CD4-positive, alpha-beta T cell treated with Interleukin-4 for 1 hour (primary cell): ENCODE data around the gene IQCN.

Experiments
- DNase-seq, 2 donors: peaks; one replicate each; pipeline ENCODE4 v3.0.0-alpha.2; 2020 to 2022

The IQCN gene

DNA sequence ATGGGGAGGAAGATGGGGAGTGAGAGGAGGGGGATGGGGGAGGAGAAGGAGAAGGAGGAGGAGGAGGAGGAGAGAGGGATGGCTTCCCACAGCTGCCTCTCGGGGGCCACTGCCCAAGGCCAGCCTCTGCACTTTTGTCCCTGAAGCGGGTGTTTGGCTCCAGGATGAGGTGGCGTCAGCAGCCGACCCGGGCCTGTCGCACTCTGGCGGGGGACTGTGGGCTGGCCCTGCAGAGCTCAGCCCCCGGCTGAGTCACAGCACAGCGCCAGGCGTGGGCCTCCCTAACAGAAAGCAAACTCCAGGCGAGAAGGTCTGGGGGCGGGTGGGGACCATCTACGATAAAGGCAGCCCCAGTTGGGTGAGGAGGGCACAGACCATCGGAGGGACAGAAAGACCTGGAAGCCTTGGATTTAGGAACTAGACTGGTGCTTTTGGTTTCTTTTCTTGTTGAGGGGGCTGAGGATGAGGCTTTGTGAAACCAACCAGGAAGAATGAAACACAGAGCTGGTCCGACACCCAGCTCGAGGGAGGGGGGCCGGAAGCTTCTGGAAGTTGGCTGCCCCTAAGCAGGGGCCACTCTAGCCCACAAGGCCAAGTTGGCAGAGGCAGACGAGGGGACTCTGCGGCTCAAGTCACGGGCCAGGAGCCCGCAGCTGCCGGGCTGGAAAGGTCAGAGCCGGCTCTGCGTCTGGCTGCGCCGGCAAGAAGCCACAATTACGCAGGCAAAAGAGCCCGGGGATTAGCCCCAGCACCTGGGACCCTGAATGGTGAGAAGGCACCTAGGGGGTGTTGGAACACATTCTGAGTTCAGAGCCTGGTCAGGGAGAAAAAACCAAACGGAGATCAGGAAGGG is 30.4 kb upstream of the IQCN start:
- peak; percentile 85 to 87 for DNase-seq

DNA sequence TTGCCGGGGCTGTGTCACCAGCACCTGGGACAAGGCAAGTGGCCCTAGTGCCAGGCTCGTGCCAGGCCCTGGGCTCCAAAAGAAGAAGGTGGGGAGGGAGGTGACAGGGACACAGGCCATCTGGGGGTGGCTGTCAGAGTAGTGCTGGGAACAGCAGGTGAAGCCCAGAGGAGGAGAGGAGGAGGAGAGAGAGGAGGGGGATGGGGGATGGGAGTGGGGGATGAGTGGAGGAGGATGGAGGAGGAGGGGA is 29.9 kb upstream of the IQCN start:
- DNase-seq: no peak

- no peak for DNase-seq
Measured at GRCh38 chr19:18301718-18302111, 27.5 kb upstream of the IQCN start.

DNA sequence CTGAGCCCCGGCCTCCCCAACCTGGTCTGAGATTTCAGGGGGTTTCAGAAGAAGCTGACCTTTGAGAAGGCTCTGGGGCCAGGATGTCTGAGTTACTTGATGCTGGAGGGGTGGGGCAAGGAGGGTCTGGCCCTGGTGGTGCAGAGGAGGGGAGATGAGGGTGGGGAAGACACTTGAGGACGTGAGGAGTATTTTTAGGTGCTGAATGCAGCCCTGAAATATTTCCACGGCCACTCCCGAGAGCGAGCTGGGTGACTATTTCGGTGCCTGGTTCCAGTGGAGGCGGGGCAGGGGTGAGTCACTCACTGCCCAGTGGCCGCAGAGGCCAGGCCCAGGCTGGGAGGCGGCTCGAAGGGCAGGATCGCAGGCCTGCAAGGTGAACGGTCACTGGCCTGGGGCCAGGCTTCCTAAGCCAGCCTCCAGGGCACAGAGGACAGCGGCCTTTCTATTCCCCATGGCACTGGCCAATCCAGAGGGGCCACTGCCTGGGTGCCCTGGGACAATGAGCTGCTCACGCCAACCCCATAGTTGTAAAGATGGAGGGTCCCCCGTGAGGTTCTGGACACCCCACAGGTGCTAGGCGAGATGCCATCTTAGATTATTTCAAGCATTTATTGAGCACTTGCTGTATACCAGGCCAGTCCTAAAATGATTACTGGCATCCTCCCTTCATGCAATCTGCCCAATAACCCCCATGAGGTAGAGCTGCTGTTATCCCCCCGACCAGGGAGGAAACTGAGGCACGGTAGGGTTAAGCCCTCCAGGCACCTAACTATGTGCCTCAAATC is 26.9 kb upstream of the IQCN start:
- peak in 1 of 2 donors; percentile 42 for DNase-seq

DNA sequence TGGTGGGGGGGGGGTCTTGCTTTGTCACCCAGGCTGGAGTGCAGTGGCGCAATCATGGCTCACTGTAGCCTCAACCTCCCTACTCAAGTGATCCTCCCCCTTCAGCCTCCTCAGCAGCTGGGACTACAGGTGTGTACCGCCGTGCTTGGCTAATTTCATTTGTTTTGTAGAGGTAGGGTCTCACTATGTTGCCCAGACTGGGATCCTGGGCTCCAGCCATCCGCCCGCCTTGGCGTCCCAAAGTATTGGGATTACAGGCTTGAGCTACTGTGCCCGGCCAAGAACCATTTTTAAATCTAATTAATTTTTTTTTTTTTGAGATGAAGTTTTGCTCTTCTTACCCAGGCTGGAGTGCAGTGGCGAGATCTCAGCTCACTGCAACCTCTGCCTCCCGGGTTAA is 25.4 kb upstream of the IQCN start:
- no peak for DNase-seq

DNA sequence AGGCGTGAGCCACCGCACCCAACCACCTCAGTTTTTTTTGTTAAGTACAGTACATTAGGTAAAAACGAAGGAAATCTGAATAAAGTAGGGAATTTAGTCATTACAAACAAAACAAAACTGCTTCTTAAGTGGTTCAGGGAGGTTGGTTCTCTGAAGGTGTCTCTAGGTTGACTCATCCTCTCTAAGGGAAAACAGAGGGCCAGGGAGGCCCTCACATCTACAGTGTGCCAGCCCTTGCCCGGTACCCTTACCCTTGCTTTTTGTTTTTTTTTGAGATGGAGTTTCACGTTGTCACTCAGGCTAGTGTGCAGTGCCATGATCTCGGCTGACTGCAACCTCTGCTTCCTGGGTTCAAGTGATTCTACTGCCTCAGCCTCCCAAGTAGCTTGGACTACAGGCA is 24.3 kb upstream of the IQCN start:
- no peak for DNase-seq

- DNase-seq: no peak
Measured at GRCh38 chr19:18297308-18297707, 23.1 kb upstream of the IQCN start.

DNA sequence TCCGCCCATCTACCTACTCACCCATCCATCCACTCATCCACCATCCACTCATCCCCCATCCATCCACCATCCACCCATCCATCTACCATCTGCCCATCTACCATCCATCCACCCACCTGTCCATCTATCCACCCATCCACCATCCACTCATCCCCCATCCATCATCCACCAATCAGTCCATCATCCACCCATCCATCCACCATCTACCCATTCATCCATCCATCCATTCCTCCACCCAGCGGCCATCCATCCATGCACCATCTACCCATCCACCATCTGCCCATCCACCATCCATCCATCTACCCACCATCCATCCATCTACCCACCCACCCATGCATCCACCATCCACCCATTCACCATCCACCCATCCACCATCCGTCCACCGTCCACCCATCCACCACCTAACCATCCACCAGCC is 20.8 kb upstream of the IQCN start:
- no peak for DNase-seq

- DNase-seq: peak; percentile 94 to 95
Measured at GRCh38 chr19:18294467-18294864, 20.2 kb upstream of the IQCN start.

- no peak for DNase-seq
Measured at GRCh38 chr19:18293642-18294466, 19.6 kb upstream of the IQCN start.

GRCh38 chr19:18292810-18293641 is 18.8 kb upstream of the IQCN start:
- peak; percentile 61 for DNase-seq

GRCh38 chr19:18292462-18292809 is 18.2 kb upstream of the IQCN start:
- peak in 1 of 2 donors; percentile 46 for DNase-seq

GRCh38 chr19:18291590-18292461 is 17.6 kb upstream of the IQCN start:
- peak; percentile 84 to 91 for DNase-seq

- DNase-seq: peak in 1 of 2 donors; percentile 44
Measured at GRCh38 chr19:18291019-18291524, 16.8 kb upstream of the IQCN start.

DNA sequence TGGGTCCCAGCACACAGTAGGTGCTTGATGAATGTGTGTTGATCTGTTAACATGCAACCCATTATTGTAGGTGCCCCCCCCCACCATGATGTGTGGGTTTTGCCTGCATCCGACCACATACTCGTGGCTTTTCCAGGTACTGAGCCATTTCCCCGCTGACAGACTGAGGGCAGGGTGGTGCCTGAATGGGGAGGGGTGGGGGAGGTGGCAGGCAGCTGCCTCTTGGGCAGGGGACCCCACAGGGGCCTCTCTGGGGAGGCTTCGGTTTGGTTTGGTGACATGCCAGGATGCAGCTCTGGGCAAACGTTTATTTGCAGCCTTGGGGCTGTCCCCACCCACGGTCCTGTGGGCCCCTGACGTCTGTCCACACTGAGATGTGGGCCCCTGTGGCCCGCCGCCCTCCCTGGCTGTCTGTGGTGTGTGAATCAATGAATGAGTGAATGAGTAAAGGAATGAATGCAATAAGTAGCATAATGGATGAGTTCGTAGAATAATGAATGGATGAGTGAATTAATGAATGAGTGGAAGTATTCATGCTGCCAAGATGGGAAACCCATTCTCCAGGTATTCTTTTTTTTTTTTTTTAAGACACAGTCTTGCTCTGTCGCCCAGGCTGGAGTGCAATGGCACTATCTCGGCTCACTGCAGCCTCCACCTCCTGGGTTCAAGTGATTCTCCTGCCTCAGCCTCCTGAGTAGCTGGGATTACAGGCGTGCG is 16.2 kb upstream of the IQCN start:
- peak; percentile 94 to 95 for DNase-seq

DNA sequence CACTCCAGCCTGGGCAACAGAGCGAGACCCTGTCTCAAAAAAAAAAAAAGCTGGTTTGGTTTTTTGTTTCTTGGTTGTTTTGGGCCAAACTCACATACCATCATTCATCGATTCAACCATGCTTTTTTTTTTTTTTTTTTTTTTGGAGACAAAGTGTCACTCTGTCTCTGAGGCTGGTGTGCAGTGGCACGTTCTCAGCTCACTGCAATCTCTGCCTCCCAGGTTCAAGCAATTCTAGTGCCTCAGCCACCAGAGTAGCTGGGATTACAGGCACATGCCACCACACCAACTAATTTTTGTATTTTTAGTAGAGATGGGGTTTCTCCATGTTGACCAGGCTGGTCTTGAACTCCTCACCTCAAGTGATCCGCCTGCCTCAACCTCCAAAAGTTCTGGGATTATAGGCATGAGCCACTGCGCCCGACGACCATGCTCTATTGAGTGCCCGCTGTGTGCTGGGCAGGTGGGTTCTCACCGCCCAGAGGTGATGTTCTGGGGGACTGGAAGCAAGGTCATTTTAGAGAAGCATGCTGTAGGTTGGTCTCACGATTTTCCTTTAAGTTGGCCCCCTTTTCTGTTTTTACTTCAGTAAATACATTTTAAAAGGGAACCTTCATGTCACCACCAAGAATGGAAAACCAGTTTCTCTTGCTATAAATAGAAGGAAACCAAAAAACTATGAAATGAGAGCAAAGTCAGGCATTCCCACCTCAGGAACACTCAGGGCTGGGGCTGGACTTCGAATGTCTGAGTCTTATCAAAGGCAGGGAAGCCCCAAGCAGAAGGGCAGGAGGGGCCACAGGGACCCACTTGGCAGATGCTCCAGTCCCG is 15.4 kb upstream of the IQCN start:
- no peak for DNase-seq

- DNase-seq: no peak
Measured at GRCh38 chr19:18287836-18288772, 13.9 kb upstream of the IQCN start.

DNA sequence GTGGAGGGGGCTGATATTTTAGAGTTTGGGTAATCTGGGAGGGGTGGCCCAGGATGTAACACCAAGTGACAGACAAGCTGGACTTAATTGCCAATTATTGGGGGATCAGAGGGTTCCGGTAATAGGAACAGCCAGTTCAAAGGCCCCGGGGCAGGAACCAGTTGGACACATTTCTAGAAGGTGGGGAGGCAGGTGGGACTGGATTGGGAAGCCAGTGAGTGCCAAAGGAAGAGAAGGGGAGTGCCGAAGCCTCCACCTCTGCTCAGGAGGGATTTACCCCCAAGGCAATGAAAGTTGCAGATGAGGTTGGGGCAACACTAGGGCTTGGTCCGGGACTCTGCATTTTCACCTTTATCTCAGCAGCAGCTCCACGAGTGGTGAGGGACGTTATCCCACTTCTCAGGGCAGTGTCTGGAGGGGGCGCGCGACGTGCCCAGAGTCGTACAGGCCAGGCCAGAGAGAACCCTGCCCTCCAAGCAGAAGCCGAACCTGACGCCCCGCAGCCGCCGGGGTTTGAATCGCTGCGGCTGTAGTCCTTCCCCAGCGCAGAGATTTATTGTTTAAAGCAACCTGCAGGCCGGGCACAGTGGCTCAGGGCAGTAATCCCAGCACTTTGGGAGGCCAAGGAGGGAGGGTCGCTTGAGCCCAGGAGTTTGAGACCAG is 12.9 kb upstream of the IQCN start:
- DNase-seq: no peak
